GDM1 (cell line): ENCODE measurements around the gene DLEC1.

Experiments
- DNase-seq: peaks from one replicate; lab custom pipeline; 2025; lab: John Stamatoyannopoulos, UW

The DLEC1 gene

GRCh38 chr3:38039101-38039898 is at the start of gene DLEC1:
DLEC1 (plus strand) TSS chr3:38039208; CDS start chr3:38039226, 18 bp downstream.
- no peak for DNase-seq

- no peak for DNase-seq
These were observed 49.1 kb upstream of the DLEC1 start for GRCh38 chr3:37989821-37990480.

DNA sequence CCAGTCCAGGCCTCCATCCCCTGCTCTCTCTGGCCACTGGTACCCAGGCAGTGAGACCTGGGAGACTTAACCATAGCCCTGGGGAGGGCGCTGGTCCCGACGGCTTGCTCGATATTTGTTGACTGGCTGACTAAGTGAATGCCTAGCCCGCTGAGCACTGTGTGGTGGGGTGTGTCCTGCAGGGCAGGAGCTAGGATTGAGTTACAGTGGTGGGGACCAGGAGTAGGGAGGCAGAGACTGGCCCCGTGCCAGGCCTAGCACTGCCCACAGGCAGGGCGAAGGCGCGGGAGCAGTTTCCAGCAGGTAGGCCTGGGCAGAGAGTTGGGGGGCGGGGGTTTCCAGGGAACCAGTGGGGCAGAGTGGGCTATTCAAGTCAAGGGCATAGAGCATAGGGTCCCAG is 48.5 kb upstream of the DLEC1 start, which contains the start of gene VILL:
Gene VILL, plus strand, starts transcription at position 260 of the 400 bp plus-strand sequence. CDS start 2,887 bp downstream, outside the sequence.
- no peak for DNase-seq

GRCh38 chr3:37991109-37991508 is 47.9 kb upstream of the DLEC1 start:
- DNase-seq = no peak

- DNase-seq = no peak
These were observed 47.2 kb upstream of the DLEC1 start for GRCh38 chr3:37991823-37992222.

DNA sequence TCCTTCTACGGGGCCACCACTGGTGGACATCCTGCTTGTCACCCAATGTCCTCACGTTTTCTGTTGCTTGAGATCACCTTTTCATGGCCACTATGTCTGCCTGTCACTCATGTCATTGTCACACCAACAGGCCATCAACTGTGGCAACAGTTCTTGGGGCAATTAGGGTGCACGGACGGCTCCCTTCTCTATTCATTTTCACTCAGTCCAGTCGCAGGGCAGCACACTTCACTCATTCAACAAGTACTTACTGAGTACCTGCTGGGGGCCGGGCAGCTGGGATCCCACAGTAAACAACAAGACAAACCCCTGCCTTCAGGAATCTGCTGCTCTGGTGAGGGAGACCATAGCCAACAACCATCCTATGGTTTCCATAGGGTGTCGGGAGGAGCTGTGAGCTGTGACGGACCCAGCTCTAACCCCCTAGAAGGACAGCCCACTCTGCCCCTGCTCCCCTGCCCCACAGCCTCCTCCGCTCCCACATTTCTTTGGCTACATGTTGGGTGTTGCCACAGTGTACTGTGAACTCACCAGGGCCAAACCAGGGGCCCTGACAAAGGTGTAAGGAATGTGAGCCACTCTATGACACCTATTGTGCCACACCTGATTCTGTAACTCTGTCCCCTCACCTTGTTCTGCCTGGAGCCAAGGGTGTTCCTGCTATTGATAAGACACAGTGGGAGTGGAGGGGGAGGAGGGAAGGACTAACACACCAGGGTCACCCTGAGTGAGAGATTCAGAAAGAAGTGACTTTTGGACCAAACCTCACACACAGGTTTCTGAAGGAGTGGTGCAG is 46.5 kb upstream of the DLEC1 start:
- DNase-seq = no peak

DNA sequence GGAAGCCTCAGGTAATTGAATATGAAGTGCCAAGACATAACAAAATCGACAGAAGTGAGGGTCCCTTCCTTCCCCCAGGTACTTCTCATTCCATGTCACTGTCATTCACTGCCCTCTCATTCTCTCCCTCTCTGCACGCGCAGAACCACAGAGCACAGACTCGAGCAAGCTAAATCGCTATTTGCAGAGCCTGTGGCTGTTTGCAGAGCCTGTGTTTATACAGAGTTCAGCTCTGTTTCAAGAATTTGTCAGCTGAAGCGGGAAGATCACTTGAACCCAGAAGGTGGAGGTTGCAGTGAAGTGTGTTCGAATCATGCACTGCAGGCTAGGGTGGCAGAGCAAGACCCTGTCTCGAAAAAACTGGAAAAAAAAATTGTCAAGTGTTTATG is 45.9 kb upstream of the DLEC1 start:
- DNase-seq = no peak

DNA sequence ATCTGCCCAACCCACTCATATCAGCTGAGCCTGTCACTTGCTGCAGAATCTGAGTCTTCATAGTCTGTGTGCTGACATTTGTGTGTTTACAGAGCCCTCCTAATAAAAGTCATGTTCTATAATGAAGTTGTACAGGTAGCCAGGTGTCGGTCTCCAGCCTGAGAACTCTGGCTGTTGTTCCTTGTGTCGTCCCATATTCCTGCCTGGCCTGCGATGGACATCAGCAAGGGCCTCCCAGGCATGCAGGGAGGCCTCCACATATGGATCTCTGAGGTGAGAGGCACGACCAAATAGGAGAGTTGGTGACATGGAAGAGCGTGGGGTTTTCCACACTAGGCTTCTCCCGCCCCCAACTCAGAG is 45.6 kb upstream of the DLEC1 start:
- DNase-seq = no peak

GRCh38 chr3:37993820-37994638 is 45.0 kb upstream of the DLEC1 start:
- peak; percentile 78 for DNase-seq

GRCh38 chr3:37994639-37994972 is 44.4 kb upstream of the DLEC1 start:
- no peak for DNase-seq

- no peak for DNase-seq
These were observed 43.1 kb upstream of the DLEC1 start for GRCh38 chr3:37995652-37996641.

- peak; percentile 68 for DNase-seq
These were observed 42.2 kb upstream of the DLEC1 start for GRCh38 chr3:37996785-37997301.

GRCh38 chr3:37997342-37997741 is 41.7 kb upstream of the DLEC1 start:
- no peak for DNase-seq

DNA sequence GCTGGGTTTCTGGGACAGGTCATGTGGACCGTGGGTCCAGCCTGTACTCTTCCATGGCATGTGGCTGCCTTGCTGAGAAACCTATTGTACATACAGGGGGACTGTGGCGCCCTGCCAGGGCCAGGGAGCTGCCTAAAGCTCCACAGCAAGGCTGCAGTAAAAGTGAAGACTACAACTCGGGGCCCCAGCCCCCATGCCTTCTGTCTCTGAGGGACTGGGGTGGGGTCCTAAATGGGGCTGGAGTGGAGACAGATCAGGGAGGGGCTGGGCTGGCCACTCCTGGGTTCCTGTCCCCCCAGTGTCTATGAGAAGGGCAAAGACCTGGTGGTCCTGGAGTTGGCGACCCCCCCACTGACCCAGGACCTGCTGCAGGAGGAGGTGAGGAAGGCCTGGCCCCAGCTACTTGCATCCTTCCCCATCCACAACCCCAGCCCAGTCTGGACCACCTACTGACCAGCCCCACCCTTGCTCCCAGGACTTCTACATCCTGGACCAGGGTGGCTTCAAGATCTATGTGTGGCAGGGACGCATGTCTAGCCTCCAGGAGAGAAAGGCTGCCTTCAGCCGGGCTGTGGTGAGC is 41.1 kb upstream of the DLEC1 start:
- no peak for DNase-seq

DNA sequence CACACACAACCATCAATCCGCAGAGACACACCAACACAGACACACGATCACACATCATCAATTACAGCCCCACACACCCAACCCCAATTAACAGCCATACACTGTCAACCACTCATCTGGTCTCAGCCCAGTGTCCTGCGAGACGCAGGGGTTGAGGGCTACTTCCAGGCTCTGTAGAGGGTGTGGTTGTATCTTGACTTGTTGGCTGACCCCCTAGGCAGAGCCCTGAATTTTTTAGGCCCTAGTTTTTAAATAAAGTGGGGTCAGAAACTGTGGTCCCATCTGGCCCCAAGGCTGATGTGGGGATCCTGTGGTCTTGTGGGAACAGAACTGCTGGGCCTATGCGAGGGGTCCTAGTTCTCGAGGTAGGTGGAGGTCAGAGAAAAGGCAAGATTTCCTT is 39.2 kb upstream of the DLEC1 start:
- DNase-seq = no peak

GRCh38 chr3:38000242-38000916 is 38.6 kb upstream of the DLEC1 start:
- no peak for DNase-seq

- no peak for DNase-seq
These were observed 38.0 kb upstream of the DLEC1 start for GRCh38 chr3:38000965-38001455.

DNA sequence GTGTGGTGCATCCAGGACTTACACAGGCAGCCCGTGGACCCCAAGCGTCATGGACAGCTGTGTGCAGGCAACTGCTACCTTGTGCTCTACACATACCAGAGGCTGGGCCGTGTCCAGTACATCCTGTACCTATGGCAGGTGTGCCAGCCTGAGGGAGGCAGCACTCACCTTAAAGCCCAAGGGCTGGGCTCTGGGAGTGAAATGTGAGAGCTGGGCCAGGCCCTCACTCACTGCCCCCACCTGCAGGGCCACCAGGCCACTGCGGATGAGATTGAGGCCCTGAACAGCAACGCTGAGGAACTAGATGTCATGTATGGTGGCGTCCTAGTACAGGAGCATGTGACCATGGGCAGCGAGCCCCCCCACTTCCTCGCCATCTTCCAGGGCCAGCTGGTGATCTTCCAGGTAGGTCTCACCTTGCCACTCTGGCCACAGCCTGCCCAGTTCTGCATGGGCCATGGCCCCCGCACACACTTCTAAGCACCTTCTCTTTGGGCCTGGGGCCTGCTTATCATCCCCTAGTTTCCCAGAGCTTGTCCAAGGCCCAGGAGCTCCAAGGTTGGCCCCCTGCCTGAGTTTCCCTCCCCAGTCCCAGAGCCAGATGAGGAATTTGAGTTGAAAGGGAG is 37.4 kb upstream of the DLEC1 start:
- no peak for DNase-seq
